Stimulated activated CD8-positive, alpha-beta memory T cell treated with anti-CD3 and anti-CD28 coated beads, Interleukin-15, amount 100 ng/mL, for 4 hours (primary cell): Measurements from ENCODE around the gene ZNF592.

Experiments
- DNase-seq, 2 donors: peaks; one replicate each; pipeline ENCODE4 v3.0.0-alpha.2; 2020; ENCODE audit warnings: low read depth in 2 of 2

The ZNF592 gene

GRCh38 chr15:84778194-84778593 is 29.8 kb downstream of the ZNF592 start:
- DNase-seq: no peak

- DNase-seq: no peak
Measured at GRCh38 chr15:84780492-84780891, 32.1 kb downstream of the ZNF592 start.

GRCh38 chr15:84781495-84781894 is 33.1 kb downstream of the ZNF592 start:
- DNase-seq: no peak

GRCh38 chr15:84782346-84782745 is 34.0 kb downstream of the ZNF592 start:
- no peak for DNase-seq

- no peak for DNase-seq
Measured at GRCh38 chr15:84783493-84784251, 35.3 kb downstream of the ZNF592 start.

- no peak for DNase-seq
Measured at GRCh38 chr15:84784262-84784661, 35.9 kb downstream of the ZNF592 start.

- no peak for DNase-seq
Measured at GRCh38 chr15:84785053-84785452, 36.7 kb downstream of the ZNF592 start.

GRCh38 chr15:84788500-84788899 is 40.1 kb downstream of the ZNF592 start:
- no peak for DNase-seq

- DNase-seq: no peak
Measured at GRCh38 chr15:84789762-84790161, 41.4 kb downstream of the ZNF592 start.

GRCh38 chr15:84790676-84791075 is 42.3 kb downstream of the ZNF592 start:
- no peak for DNase-seq

- no peak for DNase-seq
Measured at GRCh38 chr15:84791763-84792162, 43.4 kb downstream of the ZNF592 start.

GRCh38 chr15:84793431-84794161 is 45.2 kb downstream of the ZNF592 start:
- no peak for DNase-seq

- DNase-seq: no peak
Measured at GRCh38 chr15:84794162-84794547, 45.8 kb downstream of the ZNF592 start.

GRCh38 chr15:84795186-84795585 is 46.8 kb downstream of the ZNF592 start:
- DNase-seq: no peak

GRCh38 chr15:84797212-84797611 is 48.8 kb downstream of the ZNF592 start:
- no peak for DNase-seq

GRCh38 chr15:84797801-84798200 is 49.4 kb downstream of the ZNF592 start:
- DNase-seq: no peak

- no peak for DNase-seq
Measured at GRCh38 chr15:84798436-84798946, 50.1 kb downstream of the ZNF592 start.

GRCh38 chr15:84799511-84800187 is 51.3 kb downstream of the ZNF592 start:
- no peak for DNase-seq

GRCh38 chr15:84800365-84800806 is 52.0 kb downstream of the ZNF592 start:
- DNase-seq: no peak

- no peak for DNase-seq
Measured at GRCh38 chr15:84804005-84804900, 55.9 kb downstream of the ZNF592 start.

- no peak for DNase-seq
Measured at GRCh38 chr15:84805221-84805620, 56.8 kb downstream of the ZNF592 start.
